Activated T-cell treated with anti-CD3 and anti-CD28 coated beads, Interleukin-2, amount 50 U/mL, for 4 hours (primary cell): Measurements from ENCODE around the gene ABCB9. TPM values are rescaled to one million over a fixed set of nuclear protein-coding genes. Genes with fewer than 3 reads are reported as not detected.
"Not testable (repeated sequence)": the region's sequence is repeated elsewhere in the genome, so short reads cannot be mapped to it uniquely, and the experiment has no call there.

ENCODE experiments used
- ATAC-seq, 2 donors: fragments of 200-7000 bp; cut with Tn5 transposase; one replicate each; pipeline ENCODE4 v1.10.0; 2021
- DNase-seq: peaks from one replicate; pipeline ENCODE4 v3.0.0-alpha.2; 2020
- H3K27me3 Mint-ChIP-seq: one replicate; pipeline ENCODE4 v1.8.0; 2021; ENCODE audit warnings: low read depth, mixed read lengths
- H3K36me3 Mint-ChIP-seq: one replicate; pipeline ENCODE4 v1.8.0; 2022; ENCODE audit warnings: mixed read lengths; ENCODE audit not compliant: insufficient read depth
- H3K4me1 Mint-ChIP-seq: one replicate; pipeline ENCODE4 v1.8.0; 2021; ENCODE audit warnings: low read depth, mixed read lengths
- H3K4me3 Mint-ChIP-seq: one replicate; pipeline ENCODE4 v1.8.0; 2021; ENCODE audit warnings: mild to moderate bottlenecking, moderate library complexity, mixed read lengths
- H3K9me3 Mint-ChIP-seq: one replicate; pipeline ENCODE4 v1.8.0; 2021; ENCODE audit warnings: mixed read lengths
- total RNA-seq, 3 donors: library from RNA; stranded (reverse); gene quantifications; one replicate each; pipeline ENCODE4 v1.2.1, GENCODE V29; 2021

The ABCB9 gene
- total RNA-seq, 3 donors from 2014 or later, result 2.3 to 3.2 (median 2.9) TPM

GRCh38 chr12:122896662-122897061 is 69.6 kb downstream of the ABCB9 start:
- peaks cover 88% of the 10 kb centered on the region for H3K4me1 Mint-ChIP-seq
- no peak for DNase-seq
- peaks cover 6% of the 10 kb centered on the region for H3K9me3 Mint-ChIP-seq
- ATAC-seq, result no peak
- peaks cover 4% of the 10 kb centered on the region for H3K36me3 Mint-ChIP-seq
- no peaks in the 10 kb centered on the region for H3K27me3 Mint-ChIP-seq
- H3K4me3 Mint-ChIP-seq, result peak overlapping the region; percentile 92

GRCh38 chr12:122895704-122896636 is 70.3 kb downstream of the ABCB9 start, which contains the start of gene VPS37B:
VPS37B (minus strand) TSS chr12:122896124; CDS start chr12:122896062, 62 bp downstream.
- Mint-ChIP-seq H3K27me3 (no peaks in the 10 kb centered on the region), H3K36me3 (peaks cover 5% of the 10 kb centered on the region), H3K4me3 (peak within 1 kb of the TSS; percentile 92), H3K9me3 (peaks cover 6% of the 10 kb centered on the region), H3K4me1 (peaks cover 90% of the 10 kb centered on the region)
- ATAC-seq, result peak; percentile 60 to 63
- DNase-seq, result peak; percentile 88

GRCh38 chr12:122895320-122895703 is 71.0 kb downstream of the ABCB9 start:
- ATAC-seq, result no peak
- Mint-ChIP-seq H3K9me3 (peaks cover 6% of the 10 kb centered on the region), H3K4me3 (peak overlapping the region; percentile 92), H3K4me1 (peaks cover 89% of the 10 kb centered on the region), H3K36me3 (peaks cover 6% of the 10 kb centered on the region), H3K27me3 (no peaks in the 10 kb centered on the region)
- DNase-seq, result no peak

GRCh38 chr12:122894193-122895121 is 71.8 kb downstream of the ABCB9 start:
- peaks cover 6% of the 10 kb centered on the region for H3K36me3 Mint-ChIP-seq
- ATAC-seq, result peak in 1 of 2 donors; percentile 19
- peaks cover 88% of the 10 kb centered on the region for H3K4me1 Mint-ChIP-seq
- H3K4me3 Mint-ChIP-seq, result peak overlapping the region; percentile 92
- DNase-seq, result no peak
- no peaks in the 10 kb centered on the region for H3K27me3 Mint-ChIP-seq
- H3K9me3 Mint-ChIP-seq, result peaks cover 6% of the 10 kb centered on the region

GRCh38 chr12:122893208-122894153 is 72.8 kb downstream of the ABCB9 start:
- peaks cover 88% of the 10 kb centered on the region for H3K4me1 Mint-ChIP-seq
- peaks cover 6% of the 10 kb centered on the region for H3K36me3 Mint-ChIP-seq
- H3K27me3 Mint-ChIP-seq, result no peaks in the 10 kb centered on the region
- H3K9me3 Mint-ChIP-seq, result peaks cover 6% of the 10 kb centered on the region
- peak overlapping the region; percentile 92 for H3K4me3 Mint-ChIP-seq
- no peak for DNase-seq
- ATAC-seq, result no peak

- not testable (repeated sequence) for H3K9me3 Mint-ChIP-seq, H3K36me3 Mint-ChIP-seq, ATAC-seq, DNase-seq, H3K4me3 Mint-ChIP-seq, H3K27me3 Mint-ChIP-seq
- peaks cover 89% of the 10 kb centered on the region for H3K4me1 Mint-ChIP-seq
Measured at GRCh38 chr12:122892724-122893123, 73.5 kb downstream of the ABCB9 start.

- ATAC-seq (no peak), DNase-seq (no peak)
- Mint-ChIP-seq H3K27me3 (no peaks in the 10 kb centered on the region), H3K4me1 (peaks cover 89% of the 10 kb centered on the region), H3K36me3 (peaks cover 10% of the 10 kb centered on the region), H3K4me3 (no peak overlapping the region), H3K9me3 (peaks cover 6% of the 10 kb centered on the region)
Measured at GRCh38 chr12:122891661-122892525, 74.4 kb downstream of the ABCB9 start.

GRCh38 chr12:122889761-122890520 is 76.3 kb downstream of the ABCB9 start:
- Mint-ChIP-seq H3K36me3 (peaks cover 10% of the 10 kb centered on the region), H3K4me1 (peaks cover 89% of the 10 kb centered on the region), H3K4me3 (peak overlapping the region; percentile 68), H3K9me3 (no peaks in the 10 kb centered on the region), H3K27me3 (no peaks in the 10 kb centered on the region)
- DNase-seq (no peak), ATAC-seq (no peak)

- peak; percentile 49 to 52 for ATAC-seq
- peaks cover 89% of the 10 kb centered on the region for H3K4me1 Mint-ChIP-seq
- peak overlapping the region; percentile 77 for H3K4me3 Mint-ChIP-seq
- DNase-seq, result no peak
- peaks cover 10% of the 10 kb centered on the region for H3K36me3 Mint-ChIP-seq
- no peaks in the 10 kb centered on the region for H3K9me3 Mint-ChIP-seq
- H3K27me3 Mint-ChIP-seq, result no peaks in the 10 kb centered on the region
Measured at GRCh38 chr12:122888232-122888752, 78.0 kb downstream of the ABCB9 start.

GRCh38 chr12:122887819-122888212 is 78.4 kb downstream of the ABCB9 start:
- DNase-seq, result no peak
- ATAC-seq, result peak in 1 of 2 donors; percentile 7
- H3K4me3 Mint-ChIP-seq, result peak overlapping the region; percentile 77
- H3K4me1 Mint-ChIP-seq, result peaks cover 90% of the 10 kb centered on the region
- peaks cover 7% of the 10 kb centered on the region for H3K36me3 Mint-ChIP-seq
- no peaks in the 10 kb centered on the region for H3K9me3 Mint-ChIP-seq
- no peaks in the 10 kb centered on the region for H3K27me3 Mint-ChIP-seq

- peak; percentile 32 for DNase-seq
- Mint-ChIP-seq H3K4me1 (peaks cover 90% of the 10 kb centered on the region), H3K36me3 (peaks cover 7% of the 10 kb centered on the region), H3K27me3 (no peaks in the 10 kb centered on the region), H3K9me3 (no peaks in the 10 kb centered on the region), H3K4me3 (peak overlapping the region; percentile 77)
- ATAC-seq, result peak; percentile 70 to 74
Measured at GRCh38 chr12:122886851-122887818, 79.1 kb downstream of the ABCB9 start.
